Skeletal muscle tissue (tissue), 4 donors: ENCODE results near the gene SHROOM1. TPM values are rescaled to one million over a fixed set of nuclear protein-coding genes. Genes with fewer than 3 reads are reported as not detected.

Experiments used
- H3K27ac ChIP-seq: one replicate; pipeline ENCODE4 v1.7.0; 2013; ENCODE audit warnings: mild to moderate bottlenecking, low read depth, low read length, inconsistent platforms
- H3K27me3 ChIP-seq, 3 donors: one replicate each; pipeline ENCODE4 v1.7.0; 2013; ENCODE audit warnings: low read length in 3 of 3; ENCODE audit not compliant: control insufficient read depth in 3 of 3, insufficient read depth in 3 of 3
- H3K36me3 ChIP-seq, 3 donors: one replicate each; pipeline ENCODE4 v1.7.0; 2013; ENCODE audit warnings: low read length in 3 of 3; ENCODE audit not compliant: control insufficient read depth in 3 of 3, insufficient read depth in 3 of 3
- H3K4me1 ChIP-seq, 3 donors: one replicate each; pipeline ENCODE4 v1.7.0; 2013; ENCODE audit warnings: low read length in 3 of 3, mild to moderate bottlenecking in 3 of 3; ENCODE audit not compliant: control insufficient read depth in 3 of 3, insufficient read depth in 3 of 3
- H3K4me3 ChIP-seq, 3 donors: one replicate each; pipeline ENCODE4 v1.7.0; 2013; ENCODE audit warnings: low read length in 3 of 3
- H3K9ac ChIP-seq, 3 donors: one replicate each; pipeline ENCODE4 v1.7.0; 2013; ENCODE audit warnings: low read length in 3 of 3, mild to moderate bottlenecking in 3 of 3, moderate library complexity in 2 of 3, low read depth in 1 of 3
- H3K9me3 ChIP-seq, 3 donors: one replicate each; pipeline ENCODE4 v1.7.0; 2013; ENCODE audit warnings: low read length in 3 of 3; ENCODE audit not compliant: control insufficient read depth in 3 of 3
- total RNA-seq: library from RNA; depleted of rRNA; stranded (reverse); fragments of >200 nt; gene quantifications from one replicate; pipeline ENCODE4 v1.2.3, GENCODE V29; 2014
- donor health status: Osteomylitis.

SHROOM1 gene
- total RNA-seq, 1 donor from 2014 or later: 1.6 TPM

DNA sequence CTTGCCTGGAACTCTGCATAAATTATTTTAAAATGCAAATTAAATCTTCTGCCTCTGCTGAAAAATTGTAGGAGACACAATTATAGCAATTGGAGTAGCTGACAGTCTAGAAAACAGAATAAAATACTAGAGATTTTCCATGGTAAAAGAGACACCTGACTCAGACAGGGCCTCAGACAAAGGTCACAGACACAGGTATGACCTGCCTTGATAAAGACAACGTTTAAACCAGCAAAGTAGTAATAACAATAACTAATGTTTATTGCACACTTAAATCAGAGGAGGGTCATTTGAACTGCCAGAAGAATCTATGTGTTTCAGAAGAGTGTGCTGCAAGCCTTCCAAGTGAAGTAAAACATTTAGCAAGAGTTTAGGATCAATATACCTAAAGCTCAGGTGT, 13.4 kb downstream of the SHROOM1 start:
- Histone ChIP-seq H3K9ac (no peak overlapping the region), H3K27ac (no peak overlapping the region), H3K36me3 (no peaks in the 10 kb centered on the region), H3K9me3 (peaks cover 0 to 3% (median 0%) of the 10 kb centered on the region in 3 donors), H3K27me3 (peaks cover 23 to 28% (median 27%) of the 10 kb centered on the region in 3 donors), H3K4me3 (no peak overlapping the region), H3K4me1 (peaks cover 3 to 7% (median 5%) of the 10 kb centered on the region in 3 donors)

- Histone ChIP-seq H3K36me3 (no peaks in the 10 kb centered on the region), H3K9me3 (peaks cover 0 to 3% (median 0%) of the 10 kb centered on the region in 3 donors), H3K4me3 (no peak overlapping the region), H3K9ac (no peak overlapping the region), H3K4me1 (peaks cover 3 to 7% (median 5%) of the 10 kb centered on the region in 3 donors), H3K27ac (no peak overlapping the region), H3K27me3 (peaks cover 27 to 33% (median 30%) of the 10 kb centered on the region in 3 donors)
Measured at GRCh38 chr5:132816554-132816953, 13.9 kb downstream of the SHROOM1 start.

DNA sequence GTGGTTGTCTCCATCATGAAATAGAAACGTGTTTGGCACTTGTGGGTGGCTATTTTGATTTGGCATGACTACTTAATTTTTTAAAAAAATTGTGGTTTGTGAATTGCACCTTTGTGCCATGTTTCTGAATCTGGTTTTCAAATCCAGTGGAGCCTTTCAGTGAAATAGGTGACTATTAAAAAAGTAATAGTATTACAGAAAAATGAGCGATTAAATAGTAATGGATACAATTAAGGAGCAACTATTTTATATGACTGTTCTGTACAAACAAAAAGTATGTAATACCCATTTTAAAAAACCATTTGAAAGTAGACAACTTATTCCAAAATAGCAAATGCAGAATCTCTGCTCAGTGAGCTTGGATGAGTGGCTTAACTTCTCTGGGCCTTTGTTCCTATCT, 14.4 kb downstream of the SHROOM1 start:
- Histone ChIP-seq H3K9me3 (peaks cover 0 to 3% (median 0%) of the 10 kb centered on the region in 3 donors), H3K36me3 (no peaks in the 10 kb centered on the region), H3K4me1 (peaks cover 3 to 7% (median 5%) of the 10 kb centered on the region in 3 donors), H3K9ac (no peak overlapping the region), H3K27ac (no peak overlapping the region), H3K27me3 (peaks cover 27 to 33% (median 33%) of the 10 kb centered on the region in 3 donors), H3K4me3 (no peak overlapping the region)

GRCh38 chr5:132815454-132815853, 15.0 kb downstream of the SHROOM1 start:
- Histone ChIP-seq H3K4me3 (no peak overlapping the region), H3K27ac (no peak overlapping the region), H3K27me3 (peaks cover 27 to 36% (median 35%) of the 10 kb centered on the region in 3 donors), H3K9ac (no peak overlapping the region), H3K4me1 (peaks cover 3 to 7% (median 5%) of the 10 kb centered on the region in 3 donors), H3K9me3 (peaks cover 0 to 3% (median 0%) of the 10 kb centered on the region in 3 donors), H3K36me3 (no peaks in the 10 kb centered on the region)

GRCh38 chr5:132814503-132815294, 15.7 kb downstream of the SHROOM1 start:
- H3K36me3 ChIP-seq: no peaks in the 10 kb centered on the region
- no peak overlapping the region for H3K27ac ChIP-seq
- peaks cover 27 to 36% (median 35%) of the 10 kb centered on the region in 3 donors for H3K27me3 ChIP-seq
- H3K9me3 ChIP-seq: peaks cover 0 to 3% (median 0%) of the 10 kb centered on the region in 3 donors
- peaks cover 0 to 4% (median 3%) of the 10 kb centered on the region in 3 donors for H3K4me1 ChIP-seq
- H3K4me3 ChIP-seq: no peak overlapping the region
- H3K9ac ChIP-seq: no peak overlapping the region

DNA sequence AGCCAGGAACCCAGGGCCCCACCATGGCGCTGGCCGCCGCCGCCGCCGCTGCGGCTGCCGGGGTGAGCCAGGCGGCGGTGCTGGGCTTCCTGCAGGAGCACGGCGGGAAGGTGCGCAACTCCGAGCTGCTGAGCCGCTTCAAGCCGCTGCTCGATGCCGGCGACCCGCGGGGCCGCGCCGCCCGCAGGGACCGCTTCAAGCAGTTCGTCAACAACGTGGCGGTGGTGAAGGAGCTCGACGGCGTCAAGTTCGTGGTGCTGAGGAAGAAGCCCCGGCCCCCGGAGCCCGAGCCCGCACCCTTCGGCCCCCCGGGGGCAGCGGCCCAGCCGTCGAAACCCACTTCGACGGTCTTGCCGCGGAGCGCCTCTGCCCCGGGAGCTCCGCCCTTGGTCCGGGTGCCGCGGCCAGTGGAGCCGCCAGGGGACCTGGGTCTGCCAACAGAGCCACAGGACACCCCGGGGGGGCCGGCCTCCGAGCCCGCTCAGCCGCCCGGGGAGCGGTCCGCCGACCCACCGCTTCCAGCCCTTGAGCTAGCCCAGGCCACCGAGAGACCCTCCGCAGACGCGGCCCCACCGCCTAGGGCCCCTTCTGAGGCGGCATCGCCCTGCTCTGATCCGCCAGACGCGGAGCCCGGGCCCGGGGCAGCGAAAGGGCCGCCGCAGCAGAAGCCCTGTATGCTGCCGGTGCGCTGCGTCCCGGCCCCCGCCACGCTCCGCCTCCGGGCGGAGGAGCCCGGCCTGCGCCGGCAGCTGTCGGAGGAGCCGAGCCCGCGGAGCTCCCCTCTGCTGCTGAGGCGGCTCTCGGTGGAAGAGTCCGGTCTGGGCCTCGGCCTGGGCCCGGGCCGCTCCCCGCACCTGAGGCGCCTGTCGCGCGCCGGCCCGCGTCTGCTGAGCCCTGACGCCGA, 16.6 kb downstream of the SHROOM1 start:
- peak overlapping the region in 2 of 3 donors; percentile 36 to 58 for H3K4me3 ChIP-seq
- H3K9ac ChIP-seq: no peak overlapping the region
- H3K9me3 ChIP-seq: peaks cover 0 to 3% (median 0%) of the 10 kb centered on the region in 3 donors
- no peak overlapping the region for H3K27ac ChIP-seq
- peaks cover 0 to 4% (median 3%) of the 10 kb centered on the region in 3 donors for H3K4me1 ChIP-seq
- H3K27me3 ChIP-seq: peaks cover 31 to 41% (median 35%) of the 10 kb centered on the region in 3 donors
- no peaks in the 10 kb centered on the region for H3K36me3 ChIP-seq

GRCh38 chr5:132812781-132813598, 17.5 kb downstream of the SHROOM1 start, which contains the start of gene SOWAHA:
Gene SOWAHA (plus strand): TSS chr5:132813302. CDS start chr5:132813622, 320 bp downstream.
- Histone ChIP-seq H3K9me3 (peaks cover 0 to 3% (median 0%) of the 10 kb centered on the region in 3 donors), H3K27ac (no peak within 1 kb of the TSS), H3K9ac (no peak within 1 kb of the TSS), H3K36me3 (no peaks in the 10 kb centered on the region), H3K27me3 (peaks cover 31 to 42% (median 35%) of the 10 kb centered on the region in 3 donors), H3K4me1 (peaks cover 0 to 4% (median 3%) of the 10 kb centered on the region in 3 donors), H3K4me3 (peak within 1 kb of the TSS in 2 of 3 donors; percentile 36 to 58)

GRCh38 chr5:132812123-132812765, 18.2 kb downstream of the SHROOM1 start:
- peaks cover 31 to 44% (median 35%) of the 10 kb centered on the region in 3 donors for H3K27me3 ChIP-seq

More at GRCh38 chr5:132812123-132812765, 18.2 kb downstream of the SHROOM1 start:
- Histone ChIP-seq H3K4me3 (no peak overlapping the region), H3K9ac (no peak overlapping the region), H3K27ac (no peak overlapping the region), H3K36me3 (no peaks in the 10 kb centered on the region), H3K9me3 (peaks cover 0 to 3% (median 0%) of the 10 kb centered on the region in 3 donors), H3K4me1 (peaks cover 0 to 4% (median 3%) of the 10 kb centered on the region in 3 donors)
